SW480 (cell line): ENCODE results near the gene MMP17.

ENCODE experiments used
- DNase-seq: peaks from one replicate; pipeline ENCODE4 v3.0.0-alpha.2; 2016; ENCODE audit warnings: low spot score

Gene MMP17

DNA sequence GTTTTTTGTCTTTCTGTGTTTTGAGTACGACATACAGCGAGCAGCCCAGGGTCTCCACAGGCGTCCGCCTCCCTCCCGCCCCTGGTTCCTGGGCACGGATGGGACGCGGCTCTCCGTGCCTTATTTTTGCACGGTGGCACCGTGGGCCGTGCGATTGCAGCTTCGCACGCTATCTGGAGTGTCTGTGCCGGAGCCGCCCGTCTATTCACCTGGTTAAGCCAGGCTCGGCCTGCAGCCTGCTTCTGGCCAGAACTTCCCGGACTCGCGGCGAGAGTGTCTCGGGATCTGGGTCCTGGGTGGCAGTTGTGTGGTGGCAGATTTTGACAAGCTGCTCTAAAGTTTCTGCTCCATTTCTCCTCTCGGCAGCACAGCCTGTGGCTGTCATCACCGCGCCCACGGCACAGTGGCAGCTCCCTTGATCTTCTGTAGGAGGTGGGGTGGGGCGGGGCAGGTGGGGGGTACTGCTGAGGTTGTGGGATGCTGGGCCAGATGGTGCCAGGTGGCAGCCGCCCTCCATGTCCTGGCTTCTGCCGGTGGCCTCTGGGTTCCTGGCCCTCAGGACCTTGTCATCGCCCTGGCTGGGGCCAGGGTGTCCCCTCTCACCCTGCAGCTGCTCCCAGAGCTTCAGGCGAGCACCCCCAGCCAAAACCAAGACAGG, 2.9 kb downstream of the MMP17 start:
- peak; percentile 60 for DNase-seq

DNA sequence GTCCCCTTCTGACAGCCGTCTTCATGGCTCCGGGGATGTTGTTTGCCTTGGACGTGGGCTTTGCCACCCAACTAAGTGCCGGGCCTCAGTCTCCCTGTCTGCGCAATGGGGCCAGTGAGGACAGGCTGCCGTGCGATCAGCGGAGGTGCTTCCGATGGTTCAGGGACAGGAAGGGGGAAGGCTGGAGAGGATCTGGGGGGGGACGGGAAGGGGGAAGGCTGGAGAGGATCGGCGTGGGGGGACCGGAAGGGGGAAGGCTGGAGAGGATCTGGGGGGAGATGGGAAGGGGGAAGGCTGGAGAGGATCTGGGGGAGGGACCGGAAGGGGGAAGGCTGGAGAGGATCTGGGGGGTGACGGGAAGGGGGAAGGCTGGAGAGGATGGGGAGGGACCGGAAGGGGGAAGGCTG, 3.4 kb downstream of the MMP17 start:
- DNase-seq = no peak

DNA sequence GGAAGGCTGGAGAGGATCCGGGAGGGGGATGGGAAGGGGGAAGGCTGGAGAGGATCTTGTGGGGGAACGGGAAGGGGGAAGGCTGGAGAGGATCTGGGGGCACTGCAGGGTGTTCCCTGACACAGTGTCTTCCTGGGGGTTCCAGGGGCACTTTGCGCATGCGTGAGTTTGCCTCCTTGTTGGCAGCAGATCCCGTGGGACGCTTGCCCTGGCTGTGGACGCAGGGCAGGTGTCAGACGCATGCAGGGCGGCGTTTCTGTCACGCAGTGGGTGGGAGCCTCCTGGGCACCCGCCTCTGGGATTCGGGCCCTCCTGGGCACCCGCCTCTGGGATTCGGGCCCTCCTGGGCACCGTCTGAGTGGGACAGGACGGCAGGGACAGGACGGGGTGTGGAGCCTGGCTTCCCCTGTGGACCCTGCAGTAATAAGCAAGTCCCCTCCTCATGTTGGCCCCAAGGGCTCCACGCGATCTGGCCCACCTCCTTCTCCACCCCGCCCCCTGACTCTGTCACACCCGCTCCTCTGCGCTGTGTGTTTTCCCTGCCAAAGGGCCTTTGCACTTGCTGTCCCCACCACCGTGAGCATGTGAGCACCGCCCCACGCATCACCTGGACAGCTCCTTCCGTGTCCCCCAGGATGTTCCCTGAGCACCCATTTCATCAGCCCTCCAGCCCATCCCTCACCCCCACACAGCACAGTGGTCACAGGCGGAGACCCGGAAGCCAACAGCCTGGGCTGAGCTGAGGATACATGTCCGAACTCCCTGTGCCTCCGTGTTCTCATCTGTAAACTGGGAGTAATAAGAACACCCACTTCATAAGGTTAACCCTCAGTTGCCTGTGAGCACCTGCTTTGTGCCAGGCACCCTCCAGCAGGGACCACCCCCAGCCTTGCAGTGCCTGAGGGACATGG, 4.4 kb downstream of the MMP17 start:
- DNase-seq = no peak

DNA sequence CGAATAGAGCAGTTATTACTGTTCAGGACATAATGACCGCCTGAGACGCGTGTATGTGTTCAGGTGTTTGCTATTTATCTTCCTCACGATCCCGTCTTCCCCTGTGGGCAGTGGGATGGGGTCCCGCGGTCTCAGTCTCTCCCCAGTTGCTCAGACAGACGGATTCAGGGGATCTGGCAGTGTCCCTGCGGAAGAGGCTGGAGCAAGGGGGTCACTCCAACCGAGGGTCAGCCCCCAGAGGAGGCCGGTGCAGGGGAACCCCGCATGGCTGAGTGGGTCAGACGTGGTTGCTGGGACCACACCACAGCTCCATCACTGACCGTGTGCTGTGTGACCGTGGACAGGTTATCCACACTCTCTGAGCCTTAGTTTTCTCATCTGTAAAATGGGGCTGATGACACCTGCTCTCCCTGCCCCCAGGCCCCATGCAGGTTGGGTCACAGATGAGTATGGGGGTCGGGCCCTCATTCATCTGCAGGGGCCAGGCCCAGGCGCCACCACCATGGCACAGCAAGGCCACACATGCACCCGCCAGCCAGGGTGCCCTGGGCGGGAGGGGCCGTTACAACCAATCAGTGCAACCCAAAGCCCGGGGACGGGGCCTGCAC, 5.2 kb downstream of the MMP17 start:
- no peak for DNase-seq

DNA sequence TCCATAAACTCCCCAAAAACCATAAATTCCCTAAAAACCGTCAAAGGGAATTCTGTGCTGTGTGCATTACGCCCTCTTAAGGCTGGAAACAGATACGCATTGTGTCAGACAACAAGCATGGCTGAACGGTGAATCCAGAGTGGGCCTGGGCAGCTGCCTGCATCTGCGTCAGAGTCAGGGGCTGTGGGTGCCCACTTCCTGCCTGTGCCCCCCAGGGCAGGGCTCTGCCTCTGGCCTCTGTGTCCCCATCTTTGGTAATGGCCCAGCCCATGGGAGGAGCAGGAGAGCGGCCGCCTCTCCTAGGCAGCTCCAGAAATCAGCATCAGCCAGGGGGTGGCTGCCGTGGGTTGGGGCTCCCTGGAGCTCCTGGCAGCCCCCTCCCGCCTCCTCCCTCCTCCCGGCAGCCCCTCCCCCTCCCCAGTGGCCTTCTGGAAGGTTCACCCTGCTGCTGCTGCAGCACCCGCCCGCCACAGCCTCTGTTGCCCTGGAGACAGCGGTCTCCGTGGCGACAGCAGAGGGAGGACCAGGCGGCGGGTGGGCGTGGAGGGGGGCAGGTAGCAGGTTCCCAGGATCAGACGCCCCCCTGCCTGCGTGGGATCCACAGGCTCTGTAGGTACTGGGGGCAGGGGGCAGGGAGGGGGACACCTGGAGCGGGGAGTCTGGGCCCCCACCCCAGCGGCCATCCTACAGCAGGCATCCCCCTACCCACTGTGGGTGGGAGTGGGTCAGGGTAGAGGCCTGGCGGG, 5.9 kb downstream of the MMP17 start:
- no peak for DNase-seq

DNA sequence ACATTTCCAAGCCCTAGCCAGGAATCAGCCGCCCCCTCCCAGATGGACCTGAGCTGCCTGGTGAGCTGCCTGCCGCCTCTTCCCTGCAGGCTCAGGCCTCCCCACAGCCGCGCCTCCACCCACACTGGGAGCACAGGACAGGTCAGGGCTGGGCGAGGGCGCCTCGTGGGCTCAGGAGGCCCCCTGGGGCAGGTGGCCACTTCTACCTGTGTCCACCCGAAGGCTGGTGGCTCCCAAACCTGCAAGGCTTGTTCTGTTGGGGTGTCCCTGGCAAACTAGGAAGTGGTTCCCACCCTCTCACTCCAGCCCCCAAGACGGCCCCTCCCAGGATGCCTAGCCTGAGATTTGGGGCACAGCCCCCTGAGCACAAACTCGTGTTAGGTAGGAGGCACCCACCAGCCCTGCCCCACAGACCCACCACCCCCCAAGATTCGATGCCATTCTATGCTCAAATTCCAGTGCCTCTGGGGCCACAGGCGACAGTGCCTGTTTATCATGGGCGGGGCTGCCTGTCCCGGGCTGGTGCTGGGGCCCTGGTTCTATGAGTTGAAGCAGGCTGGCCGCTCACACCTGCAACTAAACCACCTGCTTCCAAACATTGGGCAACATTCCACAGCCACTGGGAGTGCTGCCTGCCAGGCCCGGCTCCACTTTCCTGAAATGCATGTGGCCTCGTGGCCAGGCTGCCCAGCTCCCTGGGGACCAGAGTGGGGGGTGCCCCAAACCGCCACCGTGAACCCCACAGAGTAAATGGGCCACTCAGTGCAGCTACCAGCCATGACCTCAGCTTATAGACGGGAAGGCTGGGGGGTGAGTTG, 6.8 kb downstream of the MMP17 start:
- peak; percentile 70 for DNase-seq

DNA sequence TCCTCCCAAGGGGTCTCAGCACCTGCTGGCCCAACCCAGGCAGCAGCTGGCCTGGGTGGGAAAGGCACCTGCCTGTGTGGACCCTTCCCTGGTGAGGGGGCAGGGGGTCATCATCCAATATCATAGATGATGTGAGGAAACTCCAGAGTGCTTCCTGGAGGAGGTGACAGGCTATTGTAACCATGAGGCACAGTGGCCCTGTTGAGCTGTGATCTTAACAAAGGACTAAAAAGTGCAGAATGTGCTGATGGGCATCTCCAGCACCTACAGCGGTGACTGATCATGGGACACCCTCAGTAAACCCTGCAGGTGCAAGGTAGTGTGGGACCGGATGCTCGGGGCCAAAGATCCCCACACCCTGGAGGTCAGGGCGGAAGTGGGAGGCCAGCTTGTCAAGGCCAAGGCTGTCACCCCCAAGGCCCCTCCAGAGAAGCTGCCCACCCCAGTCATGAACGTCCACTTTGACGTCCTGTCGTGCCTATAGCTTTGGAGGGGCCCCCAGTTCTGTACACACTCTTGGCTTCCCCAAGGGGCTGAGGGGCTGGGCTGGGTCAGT, 7.5 kb downstream of the MMP17 start:
- no peak for DNase-seq

DNA sequence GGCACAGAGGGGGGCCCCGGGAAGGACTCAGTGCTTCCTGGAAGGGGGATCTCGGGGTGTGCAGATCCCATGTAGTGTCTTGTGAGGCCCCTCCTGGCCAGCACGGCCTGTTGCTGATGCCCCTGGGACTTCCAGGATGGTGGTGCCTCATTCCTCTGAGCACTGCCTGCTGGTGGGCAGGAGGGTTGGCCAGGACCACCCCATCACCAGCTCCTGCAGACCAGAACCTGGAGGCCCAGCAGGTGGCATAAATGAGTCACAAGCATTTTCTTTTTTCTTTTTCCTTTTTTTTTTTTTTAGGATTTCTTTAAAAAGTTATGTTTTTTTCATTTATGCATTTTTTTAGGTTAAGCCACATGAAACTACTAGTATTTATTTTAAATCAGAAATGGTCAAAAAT, 8.0 kb downstream of the MMP17 start:
- DNase-seq = no peak

DNA sequence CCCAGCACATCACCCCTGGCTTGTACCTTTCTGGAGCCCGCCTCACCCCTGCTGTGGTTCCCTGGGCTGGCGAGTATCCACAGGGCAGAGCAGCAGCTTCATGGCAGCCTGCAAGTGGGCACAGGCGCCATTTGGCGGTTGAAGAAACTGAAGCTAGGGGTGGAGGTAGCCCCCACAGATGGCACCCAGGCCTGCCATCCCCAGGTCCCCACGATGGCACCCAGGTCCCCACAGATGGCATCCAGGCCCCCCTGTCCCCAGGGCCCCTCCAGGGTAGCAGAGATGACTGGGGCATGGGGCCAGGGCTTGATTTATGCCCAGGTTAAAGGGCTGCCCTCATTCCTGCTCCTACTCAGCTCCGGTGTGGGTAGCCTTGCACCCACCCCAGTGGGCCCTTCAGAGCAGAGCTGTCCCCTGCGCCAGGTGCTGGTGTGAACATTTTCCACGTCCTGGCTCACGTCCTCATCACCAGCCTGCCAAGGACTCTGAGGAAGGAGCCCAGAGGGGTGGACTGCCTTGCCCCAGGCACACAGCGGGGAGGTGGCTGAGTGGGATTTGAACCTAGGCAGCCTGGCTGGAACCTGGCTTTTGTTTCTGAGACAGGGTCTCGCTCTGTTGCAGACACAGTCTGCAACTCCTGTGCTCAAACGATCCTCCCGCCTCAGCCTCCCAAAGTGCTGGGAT, 8.7 kb downstream of the MMP17 start:
- no peak for DNase-seq

DNA sequence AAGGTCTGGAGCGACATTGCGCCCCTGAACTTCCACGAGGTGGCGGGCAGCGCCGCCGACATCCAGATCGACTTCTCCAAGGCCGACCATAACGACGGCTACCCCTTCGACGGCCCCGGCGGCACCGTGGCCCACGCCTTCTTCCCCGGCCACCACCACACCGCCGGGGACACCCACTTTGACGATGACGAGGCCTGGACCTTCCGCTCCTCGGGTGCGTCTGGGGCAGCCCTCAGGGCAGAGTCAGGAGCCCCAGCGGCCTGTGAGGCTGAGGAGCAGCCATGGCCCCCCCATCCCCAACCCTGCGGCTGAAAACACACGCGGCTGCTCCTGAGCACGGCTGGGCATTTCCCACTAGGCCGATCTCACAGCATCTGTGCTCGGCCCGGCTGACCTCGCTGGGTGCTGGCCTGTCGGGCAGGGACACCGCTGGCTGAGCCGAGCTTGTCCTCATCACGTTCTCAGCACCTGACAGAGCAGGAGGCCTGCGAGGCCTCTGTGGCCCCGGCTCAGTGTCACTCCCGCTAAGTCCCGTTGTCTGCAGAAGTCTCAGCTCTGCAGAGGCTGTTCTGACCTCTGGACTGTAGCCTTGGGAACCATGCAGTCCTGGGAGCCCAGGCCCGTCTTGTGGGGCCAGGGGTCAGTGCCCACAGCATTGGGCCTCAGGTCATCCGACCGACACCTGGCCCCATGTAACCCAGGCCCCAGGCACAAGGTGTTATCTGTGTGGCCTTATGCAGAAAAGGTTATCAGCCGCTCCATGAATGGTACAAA, 12.6 kb downstream of the MMP17 start:
- no peak for DNase-seq

DNA sequence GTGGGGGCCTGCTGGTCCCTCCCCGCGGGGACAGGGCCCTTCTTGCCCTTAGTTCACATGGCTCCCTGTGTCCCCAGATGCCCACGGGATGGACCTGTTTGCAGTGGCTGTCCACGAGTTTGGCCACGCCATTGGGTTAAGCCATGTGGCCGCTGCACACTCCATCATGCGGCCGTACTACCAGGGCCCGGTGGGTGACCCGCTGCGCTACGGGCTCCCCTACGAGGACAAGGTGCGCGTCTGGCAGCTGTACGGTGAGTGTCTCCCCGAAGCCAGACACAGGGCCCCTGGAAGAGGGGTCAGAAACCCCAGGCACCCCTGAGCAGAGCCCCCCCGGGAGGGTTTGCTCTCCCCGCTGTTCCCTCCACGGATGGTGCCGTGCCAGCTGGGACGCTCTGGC, 13.4 kb downstream of the MMP17 start:
- no peak for DNase-seq

DNA sequence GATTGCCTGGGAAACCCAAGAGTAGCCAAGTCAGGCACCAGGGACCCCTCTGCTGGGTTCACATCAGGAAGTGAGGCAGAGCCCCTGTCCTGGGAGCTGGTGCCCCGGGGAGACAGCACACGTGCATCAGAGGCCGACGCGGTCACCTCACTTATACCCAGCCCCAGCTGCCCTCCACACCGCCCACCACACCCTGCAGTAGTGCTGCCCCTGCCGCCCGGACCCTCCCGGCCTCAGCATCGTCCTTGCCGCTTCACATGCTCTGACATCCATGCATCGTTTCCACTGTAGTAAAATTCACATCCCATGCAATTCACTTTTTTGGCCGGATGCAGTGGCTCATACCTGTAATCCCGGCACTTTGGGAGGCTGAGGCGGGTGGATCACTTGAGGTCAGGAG, 14.0 kb downstream of the MMP17 start:
- no peak for DNase-seq

DNA sequence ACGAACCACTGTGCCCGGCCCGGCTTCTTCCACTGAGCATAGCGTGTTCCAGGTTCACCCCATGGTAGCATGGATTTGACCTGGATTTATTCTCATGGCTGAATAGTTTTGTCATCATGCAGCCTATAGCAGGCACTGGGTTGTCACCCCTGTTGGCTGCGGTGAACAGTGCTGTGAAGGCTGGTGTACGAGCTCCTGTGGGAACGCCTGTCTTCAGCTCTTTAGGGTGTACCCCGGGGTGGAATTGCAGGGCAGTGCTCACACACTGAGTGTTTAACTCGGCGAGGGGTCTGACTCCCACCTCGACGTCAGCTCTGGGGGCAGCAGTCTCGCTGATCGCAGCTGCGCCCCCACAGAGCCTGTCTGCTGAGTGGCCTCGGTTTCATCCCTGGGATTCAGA, 15.3 kb downstream of the MMP17 start:
- DNase-seq = no peak

DNA sequence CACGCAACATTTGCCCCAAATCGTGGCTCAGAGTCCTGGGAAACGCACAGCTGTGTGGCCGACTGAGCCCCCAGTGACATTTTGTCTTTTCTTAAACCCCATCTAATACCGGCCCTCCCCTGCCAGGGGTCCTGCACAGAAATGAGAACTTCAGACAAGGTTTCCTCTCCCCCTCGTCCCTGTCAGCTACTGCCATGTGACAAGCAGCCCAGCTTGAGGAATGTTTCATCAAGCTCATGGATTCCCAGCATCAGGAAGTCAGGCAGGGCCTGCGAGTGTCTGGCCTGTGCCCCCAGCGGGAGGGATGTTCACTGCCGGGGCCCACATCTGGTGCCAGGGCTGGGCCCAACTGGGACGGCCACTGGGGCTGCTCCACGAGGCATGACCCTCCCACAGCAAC, 15.9 kb downstream of the MMP17 start:
- no peak for DNase-seq

DNA sequence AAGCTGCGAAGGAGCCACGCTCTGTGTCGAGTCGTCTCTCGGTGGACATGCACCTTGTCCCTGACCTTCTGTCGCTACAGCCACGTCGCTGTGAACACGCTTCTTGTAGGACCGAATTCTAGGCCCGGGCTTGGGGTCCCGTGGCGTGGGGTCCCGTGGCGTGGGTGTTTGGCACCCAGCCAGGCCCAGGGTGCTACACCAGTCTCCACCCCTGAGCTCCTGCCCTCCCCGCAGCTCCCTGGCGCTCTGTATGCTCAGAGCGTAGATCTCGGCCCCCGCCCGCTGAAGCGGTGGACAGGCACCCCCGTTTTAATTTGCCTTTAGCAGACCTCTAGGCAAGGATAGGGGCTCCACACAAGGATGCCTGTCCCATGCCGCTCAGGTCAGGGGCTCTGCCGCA, 16.5 kb downstream of the MMP17 start:
- DNase-seq = no peak

DNA sequence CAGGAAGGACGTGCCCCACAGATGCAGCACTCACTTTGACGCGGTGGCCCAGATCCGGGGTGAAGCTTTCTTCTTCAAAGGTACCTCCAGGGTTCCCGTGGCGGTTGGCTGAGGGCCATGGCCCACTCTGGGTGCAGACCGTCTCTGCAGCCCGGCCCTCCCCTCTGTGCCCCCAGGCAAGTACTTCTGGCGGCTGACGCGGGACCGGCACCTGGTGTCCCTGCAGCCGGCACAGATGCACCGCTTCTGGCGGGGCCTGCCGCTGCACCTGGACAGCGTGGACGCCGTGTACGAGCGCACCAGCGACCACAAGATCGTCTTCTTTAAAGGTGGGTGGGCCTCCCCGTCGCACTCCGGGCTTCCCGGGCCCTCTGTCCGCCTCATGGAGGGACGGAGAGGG, 16.9 kb downstream of the MMP17 start:
- no peak for DNase-seq

DNA sequence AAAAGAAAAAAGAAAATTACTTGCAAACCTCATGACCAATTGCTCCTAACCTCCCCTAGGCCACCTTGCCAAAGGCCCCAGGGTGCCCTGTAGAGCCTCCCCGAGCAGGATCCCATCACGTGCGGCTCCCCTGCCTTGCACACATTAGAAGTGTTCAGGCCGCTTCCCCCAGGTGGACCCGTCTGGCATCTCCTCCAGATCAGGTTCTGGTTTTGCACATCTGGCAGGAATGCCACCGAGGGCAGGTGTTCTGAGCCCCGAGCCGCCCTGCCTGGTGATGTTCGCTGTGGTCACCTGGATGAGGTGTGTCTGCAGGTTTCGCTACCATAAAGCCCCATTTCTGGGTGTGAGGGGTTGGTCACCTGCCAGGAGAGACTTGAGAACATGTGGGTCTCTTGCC, 19.3 kb downstream of the MMP17 start:
- DNase-seq = no peak

DNA sequence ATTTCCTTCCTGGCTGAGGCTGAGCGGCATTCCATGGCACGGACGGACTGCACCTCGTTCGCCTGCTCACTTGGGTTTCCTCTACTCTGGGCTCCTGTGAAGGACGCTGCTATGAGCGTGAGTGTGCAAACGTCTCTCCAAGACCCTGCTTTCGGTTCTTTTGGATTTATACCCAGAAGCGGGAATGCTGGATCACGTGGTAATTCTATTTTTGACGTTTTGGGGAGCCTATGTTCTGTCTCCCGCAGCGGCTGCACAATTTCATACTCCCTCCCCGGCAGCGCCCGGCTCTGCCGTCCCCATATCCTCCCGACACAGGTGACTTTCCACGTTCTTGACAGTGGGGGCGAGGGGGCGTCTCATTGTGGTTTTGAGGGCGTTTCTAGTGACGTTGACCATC, 20.6 kb downstream of the MMP17 start:
- DNase-seq = no peak

DNA sequence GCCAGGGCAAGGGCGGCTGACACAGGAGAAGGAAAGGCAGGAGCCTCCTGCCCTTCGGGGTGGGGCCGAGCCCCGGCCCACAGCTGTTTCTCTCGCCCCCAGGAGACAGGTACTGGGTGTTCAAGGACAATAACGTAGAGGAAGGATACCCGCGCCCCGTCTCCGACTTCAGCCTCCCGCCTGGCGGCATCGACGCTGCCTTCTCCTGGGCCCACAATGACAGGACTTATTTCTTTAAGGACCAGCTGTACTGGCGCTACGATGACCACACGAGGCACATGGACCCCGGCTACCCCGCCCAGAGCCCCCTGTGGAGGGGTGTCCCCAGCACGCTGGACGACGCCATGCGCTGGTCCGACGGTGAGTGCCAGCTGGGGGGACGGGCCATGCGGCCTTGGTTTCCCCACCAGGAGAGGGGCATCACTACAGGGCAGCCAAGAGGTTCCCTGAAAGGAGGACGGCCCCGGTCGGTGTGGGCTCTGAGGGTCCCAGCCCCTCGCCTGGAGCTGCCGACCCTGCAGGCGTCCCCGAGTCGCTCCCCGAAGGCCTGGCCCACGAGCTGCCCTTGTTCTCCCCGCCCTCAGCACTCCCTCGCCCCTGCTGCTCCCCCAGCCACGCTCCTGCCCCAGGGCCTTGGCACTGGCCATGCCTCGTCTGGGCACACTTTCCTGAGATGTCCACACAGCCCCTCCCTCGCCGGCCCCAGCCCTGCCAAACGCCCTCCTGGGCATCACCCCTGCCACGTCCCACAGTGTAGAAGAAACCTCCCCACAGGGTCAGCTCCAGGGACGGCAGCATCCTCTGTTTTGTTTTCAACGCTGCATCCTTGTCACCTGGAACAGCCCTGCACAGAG, 21.7 kb downstream of the MMP17 start:
- no peak for DNase-seq
